HG03439 (cell line): Measurements from ENCODE around the gene WDR19.
"Not testable (repeated sequence)": the region's sequence is repeated elsewhere in the genome, so short reads cannot be mapped to it uniquely, and the experiment has no call there.

Experiments used
- ATAC-seq: cut with Tn5 transposase; IDR thresholded peaks from one replicate; pipeline ENCODE4 v1.9.1; 2021; ENCODE audit warnings: mild to moderate bottlenecking, moderate library complexity; ENCODE audit not compliant: unreplicated experiment

The WDR19 gene

GRCh38 chr4:39292433-39292832, 110.1 kb downstream of the WDR19 start:
- ATAC-seq = not testable (repeated sequence)

GRCh38 chr4:39295784-39296183, 113.5 kb downstream of the WDR19 start:
- ATAC-seq = no peak

- no peak for ATAC-seq
Observed at GRCh38 chr4:39302901-39303300, 120.6 kb downstream of the WDR19 start.

- no peak for ATAC-seq
Observed at GRCh38 chr4:39303871-39304270, 121.5 kb downstream of the WDR19 start.

- ATAC-seq = no peak
Observed at GRCh38 chr4:39304651-39305050, 122.3 kb downstream of the WDR19 start.

- no peak for ATAC-seq
Observed at GRCh38 chr4:39305912-39306677, 123.8 kb downstream of the WDR19 start.

GRCh38 chr4:39308611-39309010, 126.3 kb downstream of the WDR19 start:
- ATAC-seq = no peak

GRCh38 chr4:39312816-39313215, 130.5 kb downstream of the WDR19 start:
- ATAC-seq = no peak

- no peak for ATAC-seq
Observed at GRCh38 chr4:39319676-39320075, 137.3 kb downstream of the WDR19 start.

- no peak for ATAC-seq
Observed at GRCh38 chr4:39320381-39321115, 138.2 kb downstream of the WDR19 start.

GRCh38 chr4:39323821-39324220, 141.5 kb downstream of the WDR19 start:
- no peak for ATAC-seq

GRCh38 chr4:39324446-39324845, 142.1 kb downstream of the WDR19 start:
- ATAC-seq = no peak

GRCh38 chr4:39324897-39325613, 142.7 kb downstream of the WDR19 start:
- no peak for ATAC-seq

- ATAC-seq = no peak
Observed at GRCh38 chr4:39326468-39326977, 144.2 kb downstream of the WDR19 start.

- ATAC-seq = no peak
Observed at GRCh38 chr4:39330353-39330752, 148.0 kb downstream of the WDR19 start.

- ATAC-seq = no peak
Observed at GRCh38 chr4:39331191-39331590, 148.9 kb downstream of the WDR19 start.
